ENCODE results near the gene PIK3R5. TPM values are rescaled to one million over a fixed set of nuclear protein-coding genes. Genes with fewer than 3 reads are reported as not detected.

Gene PIK3R5
- polyA plus RNA-seq, 2 of the 4 experiments (the other 2 are of a cell fraction), result 0.01 TPM; not detected in 1

- TF ChIP-seq HEYL (CRISPR knock-in tag; IDR thresholded peaks at IDR 0.05) (no peak), EHF (CRISPR knock-in tag; IDR thresholded peaks at IDR 0.05) (no peak)
Observed at GRCh38 chr17:8841844-8842243, 123.7 kb downstream of the PIK3R5 start (continued).

- DNase-seq (ENCODE audit: low read depth in 1 of 2, low spot score in 1 of 2), result no peak
- no peak overlapping the region for H3K27ac ChIP-seq
- TF ChIP-seq BHLHE40 (IDR thresholded peaks at IDR 0.05; ENCODE audit: low read depth, low read length) (no peak), ZC3H11A (IDR thresholded peaks at IDR 0.05) (no peak), E2F6 (IDR thresholded peaks at IDR 0.05; ENCODE audit: borderline replicate concordance, low read depth) (no peak), TFCP2L1 (CRISPR knock-in tag; IDR thresholded peaks at IDR 0.05) (no peak), PBX3 (IDR thresholded peaks at IDR 0.05) (no peak), EHF (CRISPR knock-in tag; IDR thresholded peaks at IDR 0.05) (no peak), HOXB13 (CRISPR knock-in tag; IDR thresholded peaks at IDR 0.05; ENCODE audit: low read depth) (no peak), RAD21 (conservative IDR thresholded peaks at IDR 0.05 in 1 of 2, IDR thresholded peaks at IDR 0.05 in 1 of 2) (no peak), USF2 (IDR thresholded peaks at IDR 0.05) (no peak), SREBF2 (IDR thresholded peaks at IDR 0.05) (no peak)
- H3K4me3 ChIP-seq, result no peak overlapping the region
- ATAC-seq, result no peak
- 0 out of 3 replicates have a peak, but pooled peaks cover 3% of the 10 kb centered on the region for H3K9me3 ChIP-seq
- FAIRE-seq, result no peak
- ChIA-PET POLR2A (no interaction called here), CTCF (interaction anchor here (1.1 kb wide), 1 partner anchor 54 kb away, joined by 5 read pairs; no protein-coding TSS in a partner anchor)
- WGBS (ENCODE audit: missing lambda C conversion rate), result 25% methylated on average over 11 of the region's 11 CpGs
- no peaks in the 10 kb centered on the region for H3K4me1 ChIP-seq
- no peak overlapping the region for H3K4me2 ChIP-seq
Observed at GRCh38 chr17:8839410-8839935, 126.0 kb downstream of the PIK3R5 start.

GRCh38 chr17:8838551-8839095 is 126.9 kb downstream of the PIK3R5 start:
- ATAC-seq (no peak), FAIRE-seq (no peak), DNase-seq (ENCODE audit: low read depth in 1 of 2, low spot score in 1 of 2) (no peak)
- WGBS (ENCODE audit: missing lambda C conversion rate), result 70% methylated on average over 11 of the region's 12 CpGs
- no peaks in the 10 kb centered on the region for H3K4me1 ChIP-seq
- H3K4me2 ChIP-seq, result no peak overlapping the region
- no peak overlapping the region for H3K4me3 ChIP-seq
- POLR2A ChIA-PET, result no interaction called here
- H3K27ac ChIP-seq, result no peak overlapping the region
- 0 out of 3 replicates have a peak, but pooled peaks cover 3% of the 10 kb centered on the region for H3K9me3 ChIP-seq
- CTCF ChIA-PET, result interaction anchor here (1.1 to 1.6 kb wide), 3 partner anchors 11 to 124 kb away, joined by 3 to 5 read pairs (median 4); no protein-coding TSS in a partner anchor
- no peak for TF ChIP-seq CBX8 (IDR thresholded peaks at IDR 0.05)
- TF ChIP-seq RNF2 (IDR thresholded peaks at IDR 0.05; ENCODE audit: borderline replicate concordance, low read depth), result no peak
- TF ChIP-seq RFX5 (IDR thresholded peaks at IDR 0.05), result no peak
- no peak for TF ChIP-seq ZNF302 (CRISPR knock-in tag; IDR thresholded peaks at IDR 0.05)
- TF ChIP-seq MYC (IDR thresholded peaks at IDR 0.05; ENCODE audit: borderline replicate concordance, low read length), result no peak
- no peak for TF ChIP-seq CEBPB (IDR thresholded peaks at IDR 0.05)
- no peak for TF ChIP-seq ELK1 (IDR thresholded peaks at IDR 0.05; ENCODE audit: low read depth, low read length)
- no peak for TF ChIP-seq EHMT2 (IDR thresholded peaks at IDR 0.05; ENCODE audit: low read depth)
- TF ChIP-seq FOSL2 (IDR thresholded peaks at IDR 0.05), result no peak
- no peak for TF ChIP-seq FOSL2 (CRISPR knock-in tag; IDR thresholded peaks at IDR 0.05)
- no peak for TF ChIP-seq HOXB5 (CRISPR knock-in tag; IDR thresholded peaks at IDR 0.05)
- no peak for TF ChIP-seq EP300 (IDR thresholded peaks at IDR 0.05)
- no peak for TF ChIP-seq RAD21 (conservative IDR thresholded peaks at IDR 0.05 in 1 of 2, IDR thresholded peaks at IDR 0.05 in 1 of 2)
- no peak for TF ChIP-seq POLR2AphosphoS2 (conservative IDR thresholded peaks at IDR 0.05; ENCODE audit: low read length)
- no peak for TF ChIP-seq ZSCAN20 (CRISPR knock-in tag; IDR thresholded peaks at IDR 0.05)
- TF ChIP-seq REST (IDR thresholded peaks at IDR 0.05), result no peak
- no peak for TF ChIP-seq RCOR1 (IDR thresholded peaks at IDR 0.05; ENCODE audit: low read depth, low read length)

Data from A549 (cell line).